Erythroblast (primary cell): Measurements from ENCODE around the gene EVI5.
"Not testable (repeated sequence)": the region's sequence is repeated elsewhere in the genome, so short reads cannot be mapped to it uniquely, and the experiment has no call there.

Experiments used
- DNase-seq, 2 experiments: peaks; one replicate each; lab custom pipeline; 2025; lab: John Stamatoyannopoulos, UW
- GATA1 ChIP-seq: IDR thresholded peaks from 2 replicates; pipeline ENCODE4 v1.6.1; 2011; ENCODE audit warnings: low read depth, mild to moderate bottlenecking, control low read depth, low read length, moderate library complexity
- POLR2A ChIP-seq: IDR thresholded peaks from 2 replicates; pipeline ENCODE4 v1.6.1; 2011; ENCODE audit warnings: mild to moderate bottlenecking, low read length

Gene EVI5

DNA sequence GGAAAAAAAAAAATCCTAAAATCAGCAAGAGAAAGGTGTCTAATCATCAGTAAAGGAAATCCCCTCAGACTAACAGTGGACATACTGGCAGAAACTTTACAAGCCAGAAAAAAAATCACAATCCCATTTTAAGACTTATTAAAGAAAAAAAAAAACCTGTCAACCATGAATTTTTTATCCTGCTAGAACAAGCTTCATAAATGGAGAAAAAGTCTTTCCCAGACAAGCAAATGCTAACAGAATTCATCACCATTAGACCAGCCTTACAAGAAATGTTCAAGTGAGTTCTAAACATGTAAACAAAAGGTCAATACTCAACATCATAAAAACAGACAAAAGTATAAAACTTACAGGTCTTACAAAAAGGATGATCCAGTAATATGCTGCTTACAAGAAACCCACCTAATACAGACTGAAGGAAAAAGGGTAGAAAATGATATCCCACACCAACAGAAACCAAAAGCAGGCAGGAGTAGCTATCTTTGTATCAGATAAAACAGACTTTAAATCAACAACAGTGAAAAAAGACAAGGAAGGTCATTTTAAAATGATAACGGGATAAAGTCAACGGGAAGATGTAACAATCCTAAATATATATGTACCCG, 129.6 kb downstream of the EVI5 start:
- TF ChIP-seq POLR2A (no peak), GATA1 (no peak)
- peak in 1 of 2 experiments; percentile 4 for DNase-seq

DNA sequence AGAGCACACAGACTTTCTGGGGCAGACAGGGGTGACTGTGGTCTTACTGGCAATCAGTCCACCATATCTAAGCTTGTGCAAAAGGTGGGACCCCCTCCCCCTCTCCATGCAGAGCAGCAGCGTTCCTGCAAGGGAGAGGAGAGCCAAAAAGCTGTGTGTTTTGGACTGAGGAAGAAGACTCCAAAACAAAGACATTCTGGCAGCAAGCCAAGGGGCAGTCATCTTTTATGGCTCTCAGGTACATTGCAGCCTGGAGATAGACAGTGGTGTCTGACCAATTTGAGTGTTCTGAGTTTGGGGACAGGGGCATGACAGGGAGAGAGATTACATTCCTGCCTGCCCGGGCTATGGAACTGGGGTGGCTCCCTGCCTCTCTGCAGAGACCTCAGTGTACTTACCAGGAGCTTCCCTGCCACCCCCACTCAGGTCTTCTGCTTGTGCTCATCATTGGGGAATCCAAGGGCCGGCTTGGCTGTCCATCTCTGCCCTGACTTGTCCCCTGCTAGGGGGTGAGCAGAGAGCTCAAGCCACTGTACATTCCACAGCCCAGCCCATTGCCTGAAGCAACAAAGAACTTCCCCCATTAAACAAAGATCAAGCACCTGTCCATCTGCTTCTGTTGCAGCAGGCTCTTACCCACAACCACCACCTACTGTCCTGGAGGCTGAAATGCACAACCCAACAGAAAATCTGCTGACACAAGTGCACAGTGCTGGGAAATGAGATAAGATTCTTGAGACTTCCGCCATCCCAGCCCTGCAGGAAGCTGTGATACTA, 131.1 kb downstream of the EVI5 start:
- peak; percentile 5 to 35 for DNase-seq

DNA sequence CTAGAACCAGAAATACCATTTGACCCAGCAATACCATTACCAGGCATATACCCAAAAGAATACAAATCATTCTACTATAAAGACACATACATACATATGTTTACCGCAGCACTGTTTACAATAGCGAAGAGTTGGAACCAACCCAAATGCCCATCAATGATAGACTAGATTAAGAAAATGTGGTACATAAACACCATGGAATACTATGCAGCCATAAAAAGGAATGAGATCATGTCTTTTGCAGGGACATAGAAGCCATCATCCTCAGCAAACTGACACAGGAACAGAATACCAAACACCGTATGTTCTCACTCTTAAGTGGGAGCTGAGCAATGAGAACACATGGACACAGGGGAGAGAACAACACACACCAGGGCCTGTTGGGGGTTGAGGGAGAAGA, 144.2 kb downstream of the EVI5 start:
- DNase-seq = not testable (repeated sequence)

More for the DNA sequence above, 131.1 kb downstream of the EVI5 start:
- no peak for TF ChIP-seq POLR2A
- TF ChIP-seq GATA1 = no peak

DNA sequence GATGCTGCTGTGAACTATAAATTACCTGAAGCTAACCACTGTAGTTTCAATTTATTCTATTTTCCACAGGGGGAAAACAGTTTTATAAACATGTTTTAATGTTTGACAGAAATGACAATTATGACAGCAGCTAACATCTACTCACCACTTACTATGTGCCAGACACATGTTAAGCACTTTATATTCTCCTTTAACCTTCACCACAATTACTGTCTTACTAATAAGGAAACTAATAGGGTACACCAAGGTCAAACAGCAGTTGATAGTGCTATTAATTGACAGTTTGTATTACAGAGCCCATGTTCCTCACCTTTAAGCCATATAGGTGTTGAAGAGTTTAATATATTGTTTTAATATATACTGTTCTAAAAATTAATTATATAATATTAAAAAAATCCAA, 146.4 kb downstream of the EVI5 start:
- no peak for DNase-seq
- no peak for TF ChIP-seq POLR2A
- TF ChIP-seq GATA1 = no peak

DNA sequence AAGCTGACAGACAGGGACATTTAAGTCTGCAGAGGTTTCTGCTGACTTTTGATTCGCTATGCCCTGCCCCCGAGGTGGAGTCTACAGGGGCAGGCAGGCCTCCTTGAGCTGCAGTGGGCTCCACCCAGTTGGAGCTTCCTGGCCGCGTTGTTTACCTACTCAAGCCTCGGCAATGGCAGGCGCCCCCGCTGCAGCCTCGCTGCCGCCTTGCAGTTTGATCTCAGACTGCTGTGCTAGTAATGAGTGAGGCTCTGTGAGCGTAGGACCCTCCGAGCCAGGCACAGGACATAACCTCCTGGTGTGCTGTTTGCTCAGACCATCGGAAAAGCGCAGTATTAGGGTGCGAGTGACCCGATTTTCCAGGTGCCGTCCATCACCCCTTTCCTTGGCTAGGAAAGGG, 149.7 kb downstream of the EVI5 start:
- DNase-seq = not testable (repeated sequence)

DNA sequence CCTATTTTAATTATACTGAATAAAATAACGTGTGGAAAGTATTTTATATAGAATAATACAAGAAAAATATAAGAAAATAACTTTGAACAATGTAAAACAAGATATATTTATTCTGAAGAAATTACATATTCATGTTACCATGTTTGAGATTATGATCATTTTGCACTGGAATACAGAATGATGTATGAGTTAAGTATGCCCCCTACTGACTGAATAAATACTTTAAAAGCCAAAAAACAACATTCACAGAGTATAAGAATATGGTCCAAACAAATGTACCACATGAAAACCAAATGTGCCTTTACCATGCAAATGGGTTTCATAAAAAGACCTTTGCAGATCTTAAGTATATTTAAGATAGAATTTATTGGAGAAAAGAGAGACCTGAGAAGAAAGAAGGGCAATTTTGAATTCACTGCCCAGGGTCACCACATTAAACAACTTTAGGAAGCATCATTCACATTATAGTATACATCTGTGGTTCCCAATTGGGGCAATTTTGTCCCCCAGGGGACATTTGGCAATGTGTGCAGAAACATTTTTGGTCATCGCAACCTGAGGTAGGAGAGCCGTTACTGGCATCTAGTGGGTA, 161.6 kb downstream of the EVI5 start:
- TF ChIP-seq GATA1 (no peak), POLR2A (no peak)
- DNase-seq = peak; percentile 23 to 42

DNA sequence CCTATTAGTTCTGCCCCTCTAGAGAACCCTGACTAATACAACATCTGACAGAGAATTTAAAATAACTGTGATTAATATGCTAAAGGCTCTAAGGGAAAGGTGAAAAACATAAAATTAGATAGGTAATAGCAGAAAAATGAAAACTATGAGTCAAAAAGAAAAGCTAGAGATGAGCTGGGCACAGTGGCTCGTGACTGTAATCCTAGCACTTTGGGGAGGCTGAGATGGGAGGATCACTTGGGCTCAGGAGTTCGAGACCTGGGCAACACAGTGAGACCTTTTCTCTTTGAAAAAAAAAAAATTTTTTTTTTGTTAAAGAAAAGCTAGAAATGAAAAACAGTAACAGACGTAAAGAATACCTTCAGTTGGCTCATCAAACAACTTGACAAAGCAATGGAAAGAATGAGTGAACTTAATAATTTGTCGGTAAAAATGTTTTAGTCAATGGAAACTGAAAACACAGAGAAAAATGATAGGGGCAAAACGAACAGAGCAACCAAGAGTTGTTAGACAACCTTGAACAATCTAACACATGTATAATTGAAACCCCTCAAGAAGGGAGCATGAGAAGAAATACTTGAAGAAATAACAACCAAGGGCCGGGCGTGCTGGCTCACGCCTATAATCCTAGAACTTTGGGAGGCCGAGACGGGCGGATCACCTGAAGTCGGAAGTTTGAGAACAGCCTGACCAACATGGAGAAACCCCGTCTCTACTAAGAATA, 165.3 kb downstream of the EVI5 start:
- TF ChIP-seq GATA1 = no peak
- TF ChIP-seq POLR2A = no peak

DNA sequence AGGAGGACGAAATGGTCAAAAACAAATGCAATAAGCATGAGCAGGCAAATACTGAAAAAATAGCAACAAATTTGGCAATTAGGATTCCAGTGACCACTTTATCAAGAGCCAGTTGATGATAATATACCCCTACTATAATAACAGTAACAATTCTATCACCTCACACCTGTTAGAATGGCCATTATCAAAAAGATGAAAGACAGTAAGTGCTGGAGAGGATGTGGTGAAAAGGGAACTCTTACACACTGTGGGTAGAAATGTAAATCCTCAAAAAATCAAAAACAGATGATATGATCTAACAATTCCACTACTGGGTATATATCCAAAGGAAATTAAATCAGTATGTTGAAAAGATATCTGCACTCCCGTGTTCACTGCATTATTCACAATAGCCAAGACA, 183.9 kb downstream of the EVI5 start:
- no peak for TF ChIP-seq POLR2A
- no peak for DNase-seq

More for the DNA sequence above, 165.3 kb downstream of the EVI5 start:
- DNase-seq = no peak

DNA sequence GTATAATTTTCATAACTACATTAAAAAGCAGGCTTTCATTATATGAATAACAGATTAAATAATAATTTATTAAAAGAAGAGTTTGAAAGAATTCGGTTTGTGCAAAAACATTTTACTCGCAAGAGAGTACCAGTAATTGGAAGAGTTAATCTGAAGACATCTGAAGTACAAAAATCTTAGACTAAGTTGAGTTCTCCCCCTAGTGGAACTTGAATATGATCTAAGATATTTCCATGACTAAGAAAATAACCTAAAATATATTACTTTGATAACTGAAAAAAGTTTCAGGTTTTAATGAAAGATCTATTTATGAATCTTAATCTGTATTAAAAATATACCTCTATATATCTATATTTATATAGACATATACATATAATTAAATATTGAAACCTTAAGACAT, 185.7 kb downstream of the EVI5 start:
- DNase-seq = peak; percentile 13 to 22

DNA sequence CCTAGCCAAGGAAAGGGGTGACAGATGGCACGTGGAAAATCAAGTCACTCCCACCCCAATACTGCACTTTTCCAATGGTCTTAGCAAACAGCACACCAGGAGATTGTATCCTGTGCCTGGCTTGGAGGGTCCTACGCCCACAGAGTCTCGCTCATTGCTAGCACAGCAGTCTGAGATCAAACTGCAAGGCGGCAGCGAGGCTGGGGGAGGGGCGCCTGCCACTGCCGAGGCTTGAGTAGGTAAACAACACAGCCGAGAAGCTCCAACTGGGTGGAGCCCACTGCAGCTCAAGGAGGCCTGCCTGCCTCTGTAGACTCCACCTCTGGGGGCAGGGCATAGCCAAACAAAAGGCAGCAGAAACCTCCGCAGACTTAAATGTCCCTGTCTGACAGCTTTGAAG, 195.5 kb downstream of the EVI5 start:
- not testable (repeated sequence) for DNase-seq

More for the DNA sequence above, 185.7 kb downstream of the EVI5 start:
- TF ChIP-seq GATA1 (no peak), POLR2A (no peak)

DNA sequence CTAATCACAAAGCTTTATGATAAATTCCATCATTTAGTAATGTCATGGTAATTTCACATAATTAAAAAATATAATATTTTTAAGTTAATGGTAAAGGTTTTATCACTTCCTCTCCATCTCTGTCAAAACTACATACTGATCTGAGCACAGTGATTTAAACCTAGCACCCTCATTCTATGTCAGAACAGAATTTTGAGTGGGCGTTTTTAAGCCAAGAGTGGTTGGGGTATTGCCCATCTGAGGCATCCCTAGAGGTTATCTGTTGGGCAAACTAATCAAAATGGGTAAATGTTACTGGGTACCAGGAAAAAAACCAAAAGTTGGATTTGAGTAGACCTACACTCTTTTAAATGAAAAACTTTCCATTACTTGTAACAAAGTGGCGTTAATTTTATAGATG, 197.5 kb downstream of the EVI5 start:
- TF ChIP-seq GATA1 = no peak
- TF ChIP-seq POLR2A = no peak
- DNase-seq = no peak

DNA sequence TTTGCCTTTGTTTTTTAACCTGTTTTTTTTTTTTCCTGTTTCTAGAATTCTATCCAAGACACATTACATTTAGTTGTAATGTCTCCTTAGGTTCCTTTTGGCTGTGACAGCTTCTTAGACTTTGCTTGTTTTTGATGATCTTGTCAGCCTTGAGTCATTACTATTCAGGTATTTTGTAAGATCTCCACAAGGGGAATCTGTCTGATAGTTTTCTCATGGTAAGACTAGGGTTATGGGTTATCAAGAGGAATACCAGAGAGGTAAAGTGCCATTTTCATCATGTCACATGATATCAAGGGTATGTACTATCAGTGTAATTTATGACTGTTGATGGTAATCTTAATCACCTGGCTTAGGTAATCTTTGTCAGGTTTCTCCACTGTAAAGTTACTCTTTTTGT, 199.1 kb downstream of the EVI5 start:
- TF ChIP-seq GATA1 (no peak), POLR2A (no peak)
- no peak for DNase-seq

DNA sequence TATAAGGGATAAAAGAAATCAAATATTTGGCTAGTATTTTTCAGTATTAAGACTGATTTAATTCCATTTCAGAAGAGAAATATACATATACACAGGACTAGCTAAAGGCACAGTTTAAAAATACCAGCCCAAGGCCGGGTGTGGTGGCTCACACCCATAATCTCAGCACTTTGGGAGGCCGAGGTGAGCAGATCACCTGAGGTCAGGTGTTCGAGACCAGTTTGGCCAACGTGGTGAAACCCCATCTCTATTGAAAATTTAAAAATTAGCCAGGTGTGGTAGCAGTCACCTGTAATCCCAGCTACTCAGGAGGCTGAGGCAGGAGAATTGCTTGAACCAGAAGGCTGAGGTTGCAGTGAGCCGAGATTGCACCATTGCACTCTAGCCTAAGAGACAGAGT, 200.1 kb downstream of the EVI5 start:
- DNase-seq = not testable (repeated sequence)

DNA sequence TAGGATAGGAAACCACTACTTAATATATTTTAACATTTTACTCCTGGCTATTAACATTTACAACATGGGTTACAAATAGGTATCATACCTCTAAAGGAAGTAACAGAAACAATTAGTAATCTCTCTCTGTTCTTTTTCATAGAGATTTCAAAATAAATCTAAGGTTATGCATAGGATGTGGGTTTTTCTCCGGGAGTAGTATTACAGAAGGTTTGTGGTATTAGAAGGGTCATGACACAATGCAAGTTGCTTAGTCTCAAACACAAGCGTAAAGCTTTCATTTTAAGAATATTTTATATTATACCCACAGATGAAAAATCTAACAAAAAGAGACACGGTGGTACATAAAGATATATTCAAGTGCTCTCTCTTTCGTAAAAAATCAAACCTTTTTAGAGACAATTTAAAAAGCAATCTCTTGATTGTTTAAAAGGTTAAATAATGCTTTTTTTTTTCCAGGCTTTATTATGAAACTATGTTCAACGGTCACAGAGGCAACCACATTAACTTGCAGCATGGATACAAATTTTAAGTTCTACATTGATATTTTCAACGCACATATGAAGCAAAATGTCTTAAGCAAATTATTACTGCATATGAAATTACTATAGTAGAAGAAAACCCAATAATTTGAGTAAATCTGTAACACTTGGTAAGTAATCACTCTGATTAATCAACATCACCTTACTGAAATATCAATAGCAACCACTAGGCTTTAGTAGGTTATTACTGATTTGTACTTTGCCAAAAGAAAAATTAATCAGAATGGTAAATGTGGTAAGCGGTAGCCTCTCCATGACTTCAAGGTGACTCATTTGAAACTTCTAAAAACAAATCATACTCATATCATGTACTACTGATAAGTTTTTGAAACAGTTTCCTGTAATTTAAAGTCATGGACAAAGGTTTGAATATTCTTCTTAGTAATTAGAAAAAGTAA, 200.8 kb downstream of the EVI5 start:
- DNase-seq = no peak
- TF ChIP-seq POLR2A (no peak), GATA1 (no peak)
